NCI-H510A (cell line): ENCODE data around the gene DUSP2.

ENCODE experiments used
- DNase-seq: peaks from one replicate; lab custom pipeline; 2025; lab: John Stamatoyannopoulos, UW

The DUSP2 gene

GRCh38 chr2:96102596-96103186, 42.5 kb downstream of the DUSP2 start:
- no peak for DNase-seq

GRCh38 chr2:96100893-96101304, 44.3 kb downstream of the DUSP2 start:
- DNase-seq: no peak

GRCh38 chr2:96099861-96100798, 45.1 kb downstream of the DUSP2 start:
- no peak for DNase-seq

GRCh38 chr2:96098900-96099590, 46.2 kb downstream of the DUSP2 start:
- DNase-seq: no peak

- DNase-seq: no peak
Observed at GRCh38 chr2:96097951-96098823, 47.1 kb downstream of the DUSP2 start.

GRCh38 chr2:96097441-96097840, 47.8 kb downstream of the DUSP2 start:
- DNase-seq: no peak

- no peak for DNase-seq
Observed at GRCh38 chr2:96095116-96095636, 50.1 kb downstream of the DUSP2 start.

GRCh38 chr2:96093528-96093927, 51.7 kb downstream of the DUSP2 start:
- DNase-seq: no peak
